Measurements from ENCODE around the gene DNAH17. TPM values are rescaled to one million over a fixed set of nuclear protein-coding genes. Genes with fewer than 3 reads are reported as not detected.

The DNAH17 gene
- total RNA-seq, 1 experiment from 2014 or later, result 0.13 TPM

DNA sequence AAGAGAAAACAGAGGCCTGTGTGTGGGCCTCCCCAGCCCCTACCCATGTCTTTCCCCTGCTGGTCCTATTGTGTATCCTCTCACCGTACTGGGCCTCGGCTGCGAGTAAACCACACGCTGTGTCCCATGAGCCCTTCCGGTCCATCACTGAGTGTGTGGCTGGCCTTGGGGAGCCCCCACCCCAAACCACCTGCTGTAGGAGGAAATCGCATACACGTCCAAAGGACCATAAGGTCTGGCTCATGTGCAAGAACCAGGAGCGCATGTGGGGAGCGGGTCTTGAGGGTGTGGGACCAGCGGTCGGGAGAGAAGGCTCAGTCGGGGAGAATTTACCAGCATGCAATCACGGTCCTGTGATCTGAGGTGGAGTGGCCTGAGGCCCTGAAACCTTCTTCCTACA is 38.4 kb upstream of the DNAH17 start:
- H3K79me2 ChIP-seq (ENCODE audit: insufficient read depth, low read length), result no peaks in the 10 kb centered on the region

More for the DNA sequence above, 38.4 kb upstream of the DNAH17 start:
- Histone ChIP-seq H2AFZ (ENCODE audit: low read length) (no peak overlapping the region), H3K23ac (ENCODE audit: insufficient read length, low read depth, low read length) (no peak overlapping the region), H4K5ac (ENCODE audit: insufficient read length, low read depth, low read length) (no peak overlapping the region), H3K4ac (ENCODE audit: low read depth, low read length) (no peak overlapping the region), H4K20me1 (ENCODE audit: control insufficient read depth, insufficient read depth, insufficient read length) (no peaks in the 10 kb centered on the region), H2BK20ac (ENCODE audit: low read depth, low read length, poor library complexity, severe bottlenecking) (no peak overlapping the region), H3K56ac (ENCODE audit: insufficient read length, low read depth, low read length) (no peak overlapping the region), H2BK5ac (ENCODE audit: insufficient read length, low read length) (no peak overlapping the region), H3K23me2 (ENCODE audit: insufficient read length, low read depth, low read length, poor library complexity, severe bottlenecking) (no peaks in the 10 kb centered on the region), H2BK12ac (ENCODE audit: insufficient read length, low read depth, low read length) (no peak overlapping the region), H3K18ac (ENCODE audit: insufficient read length, low read depth, low read length) (no peak overlapping the region), H3K27ac (ENCODE audit: insufficient read length, low read depth, low read length) (no peak overlapping the region), H2AK5ac (ENCODE audit: insufficient read length, low read length) (no peak overlapping the region), H3K79me1 (ENCODE audit: insufficient read depth, low read depth, low read length, poor library complexity, severe bottlenecking) (no peaks in the 10 kb centered on the region), H3K4me2 (ENCODE audit: insufficient read depth, insufficient read length, low read length) (no peak overlapping the region), H3T11ph (ENCODE audit: low read length) (no peak overlapping the region), H2BK120ac (ENCODE audit: low read depth, low read length, poor library complexity, severe bottlenecking) (no peak overlapping the region), H3K9ac (ENCODE audit: extremely low read depth, insufficient read length, low read length) (no peak overlapping the region), H3K9me3 (ENCODE audit: control insufficient read depth, low read depth, low read length) (no peaks in the 10 kb centered on the region), H2BK15ac (ENCODE audit: low read depth, low read length) (no peak overlapping the region), H3K14ac (ENCODE audit: insufficient read depth, low read length) (no peak overlapping the region; the same call in 1 of the 2 replicates), H4K8ac (replicated peaks; ENCODE audit: insufficient read length, low read depth, low read length) (no peak overlapping the region), H3K4me1 (ENCODE audit: insufficient read depth, low read length) (no peaks in the 10 kb centered on the region; the same call in 1 of the 2 replicates), H4K91ac (ENCODE audit: insufficient read length, low read depth, low read length) (no peak overlapping the region), H3K27me3 (ENCODE audit: insufficient read depth, low read length) (no peaks in the 10 kb centered on the region)
- Mint-ChIP-seq H3K27ac (no peak overlapping the region), H3K4me1 (peaks cover 8 to 10% of the 10 kb centered on the region in 2 experiments), H3K36me3 (ENCODE audit: insufficient read depth in 1 of 3, low read depth in 3 of 3) (0 out of 7 replicates have a peak, but pooled peaks cover 0 to 5% (median 0%) of the 10 kb centered on the region in 3 experiments), H3K4me3 (no peak overlapping the region), H3K9me3 (peaks cover 6 to 11% of the 10 kb centered on the region in 2 experiments; a peak in 4 of 5 replicates), H3K27me3 (ENCODE audit: low read depth) (peaks cover 28% of the 10 kb centered on the region)
- TF ChIP-seq, protein P1, sequence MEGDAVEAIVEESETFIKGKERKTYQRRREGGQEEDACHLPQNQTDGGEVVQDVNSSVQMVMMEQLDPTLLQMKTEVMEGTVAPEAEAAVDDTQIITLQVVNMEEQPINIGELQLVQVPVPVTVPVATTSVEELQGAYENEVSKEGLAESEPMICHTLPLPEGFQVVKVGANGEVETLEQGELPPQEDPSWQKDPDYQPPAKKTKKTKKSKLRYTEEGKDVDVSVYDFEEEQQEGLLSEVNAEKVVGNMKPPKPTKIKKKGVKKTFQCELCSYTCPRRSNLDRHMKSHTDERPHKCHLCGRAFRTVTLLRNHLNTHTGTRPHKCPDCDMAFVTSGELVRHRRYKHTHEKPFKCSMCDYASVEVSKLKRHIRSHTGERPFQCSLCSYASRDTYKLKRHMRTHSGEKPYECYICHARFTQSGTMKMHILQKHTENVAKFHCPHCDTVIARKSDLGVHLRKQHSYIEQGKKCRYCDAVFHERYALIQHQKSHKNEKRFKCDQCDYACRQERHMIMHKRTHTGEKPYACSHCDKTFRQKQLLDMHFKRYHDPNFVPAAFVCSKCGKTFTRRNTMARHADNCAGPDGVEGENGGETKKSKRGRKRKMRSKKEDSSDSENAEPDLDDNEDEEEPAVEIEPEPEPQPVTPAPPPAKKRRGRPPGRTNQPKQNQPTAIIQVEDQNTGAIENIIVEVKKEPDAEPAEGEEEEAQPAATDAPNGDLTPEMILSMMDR (conservative IDR thresholded peaks at IDR 0.05), result no peak
- no CpG with 5 or more reads among the region's 13 CpGs for WGBS (ENCODE audit: extremely low coverage, insufficient read length, low lambda C conversion rate)
- no peak for DNase-seq

Data from H9 (cell line).